GM21515 (cell line): ENCODE data around the gene ARHGEF25.
"Not testable (repeated sequence)": the region's sequence is repeated elsewhere in the genome, so short reads cannot be mapped to it uniquely, and the experiment has no call there.

Experiments used
- ATAC-seq: cut with Tn5 transposase; IDR thresholded peaks from one replicate; pipeline ENCODE4 v1.9.1; 2021; ENCODE audit not compliant: unreplicated experiment

ARHGEF25 gene

DNA sequence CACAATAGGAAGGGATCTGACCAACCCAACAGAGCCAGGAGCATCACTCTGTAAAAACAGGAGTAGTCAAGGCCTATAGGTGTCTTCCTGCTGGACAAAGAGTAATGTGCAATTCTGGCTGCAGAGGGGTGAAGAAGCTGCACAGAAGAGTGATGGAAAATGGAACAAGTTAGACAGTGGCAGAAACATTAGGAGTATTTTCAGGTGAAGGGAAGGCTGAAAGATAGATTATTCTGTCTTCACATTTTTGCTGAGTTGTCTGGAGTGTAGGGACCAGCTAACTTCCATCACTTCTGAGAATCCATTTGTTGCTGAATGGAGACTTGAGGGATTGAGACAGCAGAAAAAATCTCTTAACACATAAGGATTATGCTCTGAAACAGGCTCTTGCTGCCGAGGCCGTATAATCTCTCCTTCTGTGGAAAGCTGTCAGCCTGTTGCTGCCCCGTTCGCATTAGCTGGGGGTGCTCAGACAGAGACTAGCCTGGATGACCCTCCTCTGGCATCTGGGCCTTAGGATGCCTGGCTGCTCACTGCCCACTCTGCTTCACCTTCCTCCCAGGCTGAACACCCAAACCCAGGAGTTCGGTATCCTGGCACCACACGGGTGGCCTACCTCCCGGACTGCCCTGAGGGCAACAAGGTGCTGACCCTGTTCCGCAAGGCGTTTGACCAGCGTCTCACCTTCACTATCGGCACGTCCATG lies 3.1 kb upstream of the ARHGEF25 start:
- ATAC-seq: no peak

DNA sequence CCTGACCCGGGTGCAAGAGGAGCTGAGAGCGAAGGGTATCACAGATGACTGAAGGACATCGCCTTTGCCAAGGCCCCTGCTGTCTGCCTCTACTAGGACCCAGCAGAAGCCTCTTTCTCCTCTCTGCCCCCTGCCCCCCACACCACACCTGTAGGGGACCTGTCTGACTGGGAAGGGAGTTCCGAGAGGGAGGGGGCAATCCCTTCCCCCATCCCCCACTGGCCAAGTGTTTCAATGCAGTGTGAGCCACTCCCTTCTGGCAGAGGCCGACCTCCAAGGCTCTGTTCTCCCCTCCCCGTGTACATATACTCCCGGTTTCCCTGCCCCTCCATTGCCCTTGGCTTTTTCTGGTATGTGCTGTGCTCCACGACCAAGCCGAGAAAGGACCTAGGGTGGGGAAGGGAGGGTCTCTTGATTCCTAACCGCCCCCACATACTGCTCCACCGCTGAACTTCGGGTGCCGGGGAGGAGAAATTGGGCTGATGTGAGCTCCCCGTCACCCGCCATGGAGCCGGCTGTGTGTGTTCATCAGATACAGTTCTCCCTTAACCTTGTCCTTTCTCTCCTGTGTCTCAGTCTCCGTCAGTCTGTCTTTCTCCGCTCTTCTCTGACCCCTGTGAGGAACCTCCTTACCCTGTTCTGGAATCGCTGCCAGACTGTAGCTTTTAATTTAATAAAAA lies 2.0 kb upstream of the ARHGEF25 start:
- ATAC-seq: no peak

DNA sequence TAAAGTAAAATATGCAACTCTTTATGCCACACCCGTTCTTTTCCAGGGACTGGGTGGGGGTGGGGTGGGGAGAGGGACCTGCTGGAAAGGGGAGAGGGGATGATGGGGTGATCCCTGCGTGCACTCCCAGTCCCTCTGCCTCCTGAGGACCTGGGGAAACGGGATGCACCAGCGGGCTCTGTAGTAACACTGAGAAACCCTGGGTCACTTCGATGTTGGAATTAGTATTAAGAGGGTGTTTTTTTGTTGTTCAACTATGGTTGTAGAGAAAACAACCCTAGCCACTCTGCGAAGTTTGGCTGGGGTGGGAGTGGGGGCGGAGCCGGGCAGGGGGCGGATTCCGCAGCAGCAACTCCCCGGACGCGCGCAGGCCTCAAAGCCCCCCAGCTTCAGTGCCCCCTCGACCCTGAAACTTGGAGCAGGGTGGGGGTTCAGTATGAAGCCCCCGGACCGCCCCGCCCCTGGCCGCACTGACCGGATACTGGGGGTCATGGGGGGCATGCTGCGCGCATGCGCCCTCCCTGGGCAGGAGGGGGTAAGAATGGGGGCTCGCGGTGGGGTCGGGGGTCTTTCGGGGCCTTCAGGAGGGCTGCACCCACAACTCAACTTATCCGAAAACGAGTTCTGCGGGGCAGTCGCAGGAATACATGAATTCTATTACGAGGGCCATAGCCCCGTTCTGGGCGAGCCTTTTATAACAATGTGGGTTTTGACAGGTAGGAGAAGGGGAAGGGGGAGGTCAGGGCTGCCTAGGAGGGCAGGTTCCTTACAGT lies 1.3 kb upstream of the ARHGEF25 start:
- no peak for ATAC-seq

DNA sequence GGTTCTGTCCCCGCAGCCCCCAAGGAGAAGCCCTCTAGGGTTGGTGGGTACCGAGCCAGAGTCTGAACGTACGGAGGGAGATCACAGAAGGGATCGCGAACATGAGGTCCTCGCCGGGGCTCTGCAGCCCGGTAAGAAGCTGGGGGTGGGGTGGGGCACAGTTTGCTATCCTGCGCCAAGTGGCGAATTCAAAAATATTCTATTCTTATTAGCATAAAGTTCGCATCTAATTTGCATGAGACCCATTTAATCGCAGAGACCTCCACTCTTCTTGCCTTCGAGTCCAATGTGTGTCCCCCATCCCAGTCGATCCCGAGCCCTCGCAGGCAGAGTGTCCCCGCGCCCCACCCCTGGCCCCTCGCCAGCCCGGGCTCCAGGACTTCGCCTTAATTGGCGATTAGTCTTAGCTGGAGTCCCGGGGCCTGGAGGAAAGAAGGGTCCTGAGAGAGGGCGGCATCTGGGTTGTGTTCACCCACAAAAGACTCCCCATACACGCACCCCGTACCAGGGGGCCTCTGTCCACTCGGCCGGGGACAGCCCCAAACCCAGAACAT lies 604 bp upstream of the ARHGEF25 start:
- no peak for ATAC-seq

DNA sequence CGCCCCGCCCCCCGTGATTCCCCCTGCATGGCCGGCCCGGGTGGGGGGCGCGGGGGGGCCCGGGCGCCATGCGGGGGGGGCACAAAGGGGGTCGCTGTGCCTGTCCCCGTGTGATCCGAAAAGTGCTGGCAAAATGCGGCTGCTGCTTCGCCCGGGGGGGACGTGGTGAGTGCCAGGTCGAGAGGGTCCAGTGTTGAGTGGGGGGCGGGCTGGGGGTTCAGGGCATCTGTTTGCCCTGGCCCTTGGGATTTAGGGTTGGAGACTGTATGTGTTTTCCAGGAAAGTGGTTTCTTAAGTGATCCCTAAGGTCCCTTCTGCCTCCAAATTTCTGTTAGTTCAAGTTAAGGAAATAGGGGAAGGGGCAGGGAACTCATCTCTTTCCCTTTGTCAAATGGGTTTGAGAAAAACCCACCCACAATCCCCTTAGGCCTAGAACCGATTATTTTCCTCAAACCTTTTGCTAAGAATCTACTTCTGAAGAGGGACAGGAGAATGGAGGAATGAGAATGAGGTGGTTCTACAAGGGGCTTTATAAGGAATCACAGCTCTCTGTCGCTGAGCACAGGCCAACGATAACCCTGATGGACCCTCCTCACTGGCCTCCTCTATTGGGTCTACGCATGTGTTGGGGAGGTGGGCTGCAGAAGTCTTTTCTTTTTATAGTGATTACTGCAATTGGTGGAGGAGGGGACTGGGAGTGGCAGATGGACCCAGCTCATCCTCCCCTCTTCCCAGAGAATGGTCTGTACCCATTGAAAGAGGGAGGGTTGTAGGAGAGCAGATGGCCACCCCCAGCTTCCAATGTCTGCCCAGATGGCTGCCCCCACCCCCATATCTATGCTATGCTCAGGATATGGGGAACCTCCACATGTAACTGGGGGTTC lies 834 bp downstream of the ARHGEF25 start:
- ATAC-seq: no peak

DNA sequence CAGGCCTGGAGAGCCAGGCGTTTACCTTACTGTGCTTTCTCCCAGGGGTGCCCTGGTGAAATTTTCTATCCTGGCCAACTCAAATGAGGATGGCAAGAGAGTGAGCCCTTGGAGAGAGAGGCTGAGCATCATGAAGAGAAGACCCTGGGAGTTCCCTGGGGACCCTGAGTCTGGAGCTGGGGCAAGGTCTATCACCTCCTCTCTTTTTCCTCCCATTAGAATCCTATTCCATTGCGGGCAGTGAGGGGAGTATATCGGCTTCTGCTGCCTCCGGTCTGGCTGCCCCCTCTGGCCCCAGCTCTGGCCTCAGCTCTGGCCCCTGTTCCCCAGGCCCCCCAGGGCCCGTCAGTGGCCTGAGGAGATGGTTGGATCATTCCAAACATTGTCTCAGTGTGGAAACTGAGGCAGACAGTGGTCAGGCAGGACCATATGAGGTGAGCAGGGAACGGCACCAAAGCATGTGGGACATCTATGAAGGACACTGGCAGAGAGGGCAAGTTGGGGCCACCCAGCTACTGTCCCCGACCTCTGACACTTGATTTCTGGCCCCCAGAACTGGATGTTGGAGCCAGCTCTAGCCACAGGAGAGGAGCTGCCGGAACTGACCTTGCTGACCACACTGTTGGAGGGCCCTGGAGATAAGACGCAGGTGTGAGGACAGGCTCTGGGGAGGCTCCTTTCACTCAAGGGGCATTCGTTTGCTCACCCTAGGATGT lies 1.6 kb downstream of the ARHGEF25 start:
- ATAC-seq: no peak

DNA sequence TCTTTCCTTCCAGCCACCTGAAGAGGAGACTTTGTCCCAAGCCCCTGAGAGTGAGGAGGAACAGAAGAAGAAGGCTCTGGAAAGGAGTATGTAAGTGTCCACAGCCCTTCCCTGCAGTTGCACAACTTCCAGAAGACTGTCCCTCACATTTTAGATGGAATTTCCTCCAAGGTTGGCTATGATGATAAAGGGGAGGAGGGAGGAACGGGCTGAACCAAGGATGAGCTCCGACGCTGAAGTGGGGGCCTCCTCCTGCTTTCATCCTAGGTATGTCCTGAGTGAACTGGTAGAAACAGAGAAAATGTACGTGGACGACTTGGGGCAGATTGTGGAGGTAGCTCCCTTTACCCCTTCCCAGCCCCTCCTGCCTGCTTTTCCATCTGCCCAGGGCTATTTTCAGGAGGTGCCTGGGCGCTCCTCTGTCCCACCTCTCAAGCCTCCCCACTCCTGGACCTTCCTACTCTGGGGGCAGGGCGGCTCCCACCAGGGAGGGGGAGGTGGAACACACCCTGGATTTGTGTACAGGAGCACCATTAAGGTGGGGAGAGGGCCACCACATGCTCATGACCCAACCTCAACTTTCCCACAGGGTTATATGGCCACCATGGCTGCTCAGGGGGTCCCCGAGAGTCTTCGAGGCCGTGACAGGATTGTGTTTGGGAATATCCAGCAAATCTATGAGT lies 2.3 kb downstream of the ARHGEF25 start:
- ATAC-seq: no peak

DNA sequence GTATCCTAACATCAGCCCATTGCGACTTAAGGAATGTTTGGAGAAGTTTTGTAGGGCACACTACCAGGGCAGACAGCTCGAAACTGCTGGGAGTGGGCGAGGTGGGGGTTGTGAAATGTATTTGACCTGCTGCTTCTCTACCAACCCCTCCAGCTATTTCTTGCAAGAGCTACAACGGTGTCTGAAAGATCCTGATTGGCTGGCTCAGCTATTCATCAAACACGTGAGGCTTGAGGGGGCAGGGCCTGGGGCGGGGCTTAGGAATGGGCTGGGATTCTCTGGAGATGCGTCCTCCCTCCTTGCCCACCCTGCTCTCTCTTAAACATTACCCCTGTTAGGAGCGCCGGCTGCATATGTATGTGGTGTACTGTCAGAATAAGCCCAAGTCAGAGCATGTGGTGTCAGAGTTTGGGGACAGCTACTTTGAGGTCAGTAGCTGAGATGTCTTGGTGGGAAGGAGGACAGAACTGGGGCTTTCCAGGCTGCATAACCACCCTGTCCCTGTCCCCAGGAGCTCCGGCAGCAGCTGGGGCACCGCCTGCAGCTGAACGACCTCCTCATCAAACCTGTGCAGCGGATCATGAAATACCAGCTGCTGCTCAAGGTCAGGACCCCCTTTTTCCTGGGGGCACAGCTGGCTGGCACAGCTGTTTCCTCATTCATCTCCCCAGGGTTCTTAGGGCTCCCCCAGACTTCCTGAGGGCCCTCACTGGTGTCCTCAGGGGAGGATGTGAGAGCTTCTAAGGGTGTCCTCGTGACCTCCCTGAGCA lies 3.1 kb downstream of the ARHGEF25 start:
- peak; percentile 58 for ATAC-seq

DNA sequence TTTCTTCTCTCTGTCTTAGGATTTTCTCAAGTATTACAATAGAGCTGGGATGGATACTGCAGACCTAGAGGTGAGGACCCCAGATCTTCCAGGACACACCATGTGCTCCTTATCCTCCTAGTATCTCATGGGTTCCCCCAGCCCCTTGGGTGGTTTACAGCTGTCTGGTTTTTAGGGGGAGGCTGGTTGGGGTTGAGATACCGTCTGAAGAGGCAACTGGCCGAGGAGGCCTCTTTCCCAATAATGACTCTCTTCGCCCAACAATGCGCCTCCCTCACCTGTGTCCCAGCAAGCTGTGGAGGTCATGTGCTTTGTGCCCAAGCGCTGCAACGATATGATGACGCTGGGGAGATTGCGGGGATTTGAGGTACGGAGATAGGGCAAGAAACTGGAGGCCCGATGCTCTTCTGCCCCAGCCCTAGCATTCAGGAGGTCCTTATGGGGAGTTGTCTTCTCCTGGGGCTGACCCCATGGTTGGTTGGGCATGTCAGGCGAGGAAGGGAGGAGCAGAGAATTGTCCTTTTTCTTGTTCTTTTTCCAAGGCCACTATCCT lies 3.8 kb downstream of the ARHGEF25 start:
- ATAC-seq: no peak

DNA sequence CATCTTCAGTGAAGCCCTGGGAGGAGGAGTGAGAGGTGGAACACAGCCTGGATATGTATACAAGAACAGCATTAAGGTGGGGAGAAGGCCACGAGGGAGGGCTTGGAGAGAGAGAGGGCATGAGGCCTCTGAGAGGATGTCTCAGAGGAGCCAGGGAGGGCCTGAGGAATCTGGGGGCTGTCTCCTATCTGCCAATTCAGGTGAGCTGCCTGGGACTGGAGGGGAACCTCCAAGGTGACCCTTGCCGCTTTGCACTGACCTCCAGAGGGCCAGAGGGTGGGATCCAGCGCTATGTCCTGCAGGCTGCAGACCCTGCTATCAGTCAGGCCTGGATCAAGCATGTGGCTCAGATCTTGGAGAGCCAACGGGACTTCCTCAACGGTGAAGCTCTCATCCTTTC lies 4.4 kb downstream of the ARHGEF25 start:
- ATAC-seq: no peak

DNA sequence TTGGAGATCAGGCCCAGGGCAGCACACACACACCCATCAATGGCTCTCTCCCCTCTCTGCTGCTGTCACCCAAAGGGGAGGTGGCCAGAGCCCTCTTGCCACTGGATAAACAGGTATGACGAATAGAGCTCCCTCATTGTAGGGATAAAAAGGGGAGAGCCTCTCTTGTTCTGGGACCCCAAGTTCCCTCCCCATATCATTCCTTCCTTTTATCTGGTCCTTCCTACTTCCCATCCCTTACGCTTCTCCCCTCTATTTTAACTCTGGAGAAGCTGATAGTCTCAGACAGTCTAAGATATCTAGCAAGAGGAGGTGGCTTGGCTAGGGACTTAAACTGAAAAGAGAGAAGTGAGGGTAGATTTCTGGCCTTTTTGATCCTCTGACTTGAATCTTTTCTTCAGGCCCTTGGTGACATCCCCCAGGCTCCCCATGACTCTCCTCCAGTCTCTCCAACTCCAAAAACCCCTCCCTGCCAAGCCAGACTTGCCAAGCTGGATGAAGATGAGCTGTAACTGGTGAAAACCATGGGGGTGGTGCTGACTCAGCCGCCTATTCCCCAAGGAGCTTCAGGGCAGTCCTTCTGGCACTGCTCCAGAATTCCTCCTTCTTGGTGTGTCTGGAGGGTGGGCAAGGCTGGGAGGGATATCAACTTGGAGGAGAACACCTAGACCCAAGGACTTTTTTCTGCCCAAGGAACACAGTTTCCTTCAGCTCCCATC lies 5.3 kb downstream of the ARHGEF25 start:
- no peak for ATAC-seq

DNA sequence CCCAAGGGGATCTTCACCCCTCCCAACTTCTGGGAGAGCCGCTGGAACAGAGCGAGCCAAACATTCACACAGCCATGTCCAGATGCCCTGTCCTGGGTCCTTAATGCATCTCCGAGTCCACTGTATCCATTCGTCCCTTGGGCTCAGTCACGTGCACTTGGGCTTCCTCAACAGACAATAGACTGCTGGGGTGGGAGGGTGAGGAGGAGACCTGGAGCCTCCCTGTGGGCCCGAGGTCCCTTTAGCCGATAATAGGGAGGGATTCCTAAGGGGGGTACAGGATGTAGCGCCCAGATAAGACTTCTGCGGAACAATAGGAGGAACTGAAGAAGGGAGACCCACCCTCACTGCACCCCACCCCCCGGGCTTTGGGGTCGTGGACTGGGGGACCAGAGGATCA lies 6.7 kb downstream of the ARHGEF25 start:
- ATAC-seq: no peak

DNA sequence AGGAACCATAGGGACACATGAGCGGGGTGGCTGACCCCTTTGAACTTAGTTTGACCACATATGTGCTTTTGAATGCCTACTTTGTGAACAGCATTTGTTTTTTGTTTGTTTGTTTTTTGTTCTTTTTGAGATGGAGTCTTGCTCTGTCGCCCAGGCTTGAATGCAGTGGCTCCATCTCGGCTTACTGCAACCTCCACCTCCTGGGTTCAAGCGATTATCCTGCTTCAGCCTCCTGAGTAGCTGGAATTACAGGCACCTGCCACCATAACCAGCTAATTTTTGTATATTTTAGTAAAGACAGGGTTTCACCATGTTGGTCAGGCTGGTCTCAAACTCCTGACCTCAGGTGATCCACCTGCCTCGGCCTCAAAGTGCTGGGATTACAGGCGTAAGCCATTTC lies 7.2 kb downstream of the ARHGEF25 start:
- not testable (repeated sequence) for ATAC-seq

DNA sequence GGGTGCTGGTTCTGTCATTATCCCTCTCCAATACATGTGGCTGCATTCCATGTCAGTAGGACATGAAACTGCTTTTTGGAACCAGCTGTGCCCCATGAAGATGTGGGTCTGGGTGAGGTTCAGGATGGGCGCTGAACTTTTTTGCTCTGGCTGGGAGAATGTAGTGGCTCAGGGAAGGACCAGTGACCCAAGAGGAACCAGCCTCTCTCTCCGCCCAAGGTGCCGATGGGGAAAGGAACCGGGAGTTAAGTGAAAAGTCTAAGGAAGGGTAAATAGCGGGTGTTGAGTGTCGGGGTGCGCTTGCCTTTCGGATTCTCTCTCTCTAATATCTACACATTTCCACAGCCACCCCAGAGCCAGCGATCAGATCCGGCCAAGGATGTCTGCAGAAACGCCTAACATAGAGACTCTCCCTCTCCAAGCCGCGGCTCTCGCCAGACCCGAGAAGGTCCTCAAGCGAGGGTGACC lies 7.8 kb downstream of the ARHGEF25 start:
- no peak for ATAC-seq

DNA sequence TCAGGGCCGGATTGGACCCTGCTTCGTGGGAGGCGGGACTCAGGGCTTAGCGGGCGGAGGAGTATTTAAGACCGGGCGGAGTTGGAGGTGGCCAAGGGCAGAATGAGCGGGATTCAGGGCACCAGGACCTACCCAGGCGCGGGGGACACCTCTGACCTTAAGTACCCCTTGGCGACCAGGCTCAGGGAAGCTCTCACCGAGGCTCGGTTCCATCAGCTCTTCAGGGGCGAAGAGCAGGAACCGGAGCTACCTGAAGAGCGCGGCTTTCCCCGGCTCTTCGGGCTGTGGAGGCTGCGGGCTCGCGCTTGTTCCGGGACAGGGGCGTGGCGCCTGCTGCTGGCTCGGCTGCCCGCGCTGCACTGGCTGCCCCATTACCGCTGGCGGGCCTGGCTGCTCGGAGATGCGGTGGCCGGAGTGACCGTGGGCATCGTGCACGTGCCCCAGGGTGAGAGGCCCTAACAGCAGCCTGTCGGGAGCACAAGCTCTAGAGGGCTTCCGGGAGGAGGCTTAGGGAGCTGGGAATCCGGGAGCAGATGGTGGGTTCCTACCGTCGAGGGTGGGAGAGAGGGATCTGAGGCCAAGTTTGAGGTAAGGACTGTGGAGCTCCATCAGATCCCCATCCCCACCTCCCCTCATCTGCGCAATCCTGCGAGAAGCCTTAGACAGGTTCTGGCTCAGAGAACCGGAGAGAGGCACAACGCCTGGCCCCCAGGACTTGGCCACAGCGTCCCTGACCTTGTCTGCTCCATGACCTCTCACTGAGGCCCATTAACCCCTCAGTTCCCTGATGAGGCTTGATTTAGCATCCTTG lies 8.4 kb downstream of the ARHGEF25 start:
- no peak for ATAC-seq

DNA sequence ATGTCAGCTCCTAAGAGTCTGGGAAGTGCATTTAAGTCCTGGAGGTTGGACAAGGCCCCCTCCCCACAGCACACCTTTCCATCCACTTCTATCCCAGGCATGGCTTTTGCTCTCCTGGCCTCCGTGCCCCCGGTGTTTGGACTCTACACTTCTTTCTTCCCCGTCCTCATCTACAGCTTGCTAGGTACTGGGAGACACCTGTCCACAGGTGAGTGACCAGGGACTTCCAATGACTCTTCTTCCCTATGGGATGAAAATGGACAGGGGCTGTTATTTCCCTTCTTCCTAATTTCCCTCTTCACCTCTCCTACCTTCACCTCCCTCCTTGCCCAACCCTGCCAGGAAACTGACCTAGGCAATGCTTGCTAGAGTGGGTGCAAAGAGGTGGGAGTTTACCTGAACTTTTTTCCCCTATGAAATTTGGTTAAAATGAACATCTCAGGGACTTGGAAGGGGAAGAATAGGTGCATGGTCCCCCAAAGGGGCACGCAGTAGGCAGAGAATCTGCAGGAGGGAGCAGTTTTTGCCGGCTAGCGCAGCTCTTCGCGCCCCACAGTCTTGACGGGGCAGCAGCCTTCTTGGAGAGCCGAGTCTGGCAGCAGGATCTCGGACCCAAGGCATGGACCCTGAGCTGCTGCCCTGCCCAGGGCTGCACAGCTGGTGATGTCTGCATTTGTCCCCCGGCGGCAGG lies 9.2 kb downstream of the ARHGEF25 start:
- no peak for ATAC-seq
